Activated naive CD4-positive, alpha-beta T cell treated with anti-CD3 and anti-CD28 coated beads, Interleukin-2, amount 50 U/mL, for 72 hours (primary cell): Measurements from ENCODE around the gene SPOCK2. TPM values are rescaled to one million over a fixed set of nuclear protein-coding genes. Genes with fewer than 3 reads are reported as not detected.
A peak's percentile ranks its signal among the peaks of the same experiment; 100 is the strongest.
"Not testable (repeated sequence)": the region's sequence is repeated elsewhere in the genome, so short reads cannot be mapped to it uniquely, and the experiment has no call there.

Experiments
- ATAC-seq, 2 donors: fragments of 150-1000 bp; cut with Tn5 transposase; 2 replicates each; pipeline ENCODE4 v1.10.0; 2021; ENCODE audit warnings: mild to moderate bottlenecking in 2 of 2, moderate library complexity in 2 of 2
- DNase-seq, 2 donors: peaks; one replicate each; pipeline ENCODE4 v3.0.0; 2021 to 2022; ENCODE audit warnings: low spot score in 2 of 2
- H3K27ac Mint-ChIP-seq, 2 donors: one replicate each; pipeline ENCODE4 v1.8.0; 2022; ENCODE audit warnings: mild to moderate bottlenecking in 2 of 2, mixed read lengths in 2 of 2
- H3K36me3 Mint-ChIP-seq, 2 donors: one replicate each; pipeline ENCODE4 v1.8.0; 2022; ENCODE audit warnings: mixed read lengths in 2 of 2
- H3K9me3 Mint-ChIP-seq, 2 donors: one replicate each; pipeline ENCODE4 v1.8.0; 2022; ENCODE audit warnings: mixed read lengths in 2 of 2
- total RNA-seq, 2 donors: library from RNA; stranded (reverse); gene quantifications; one replicate each; pipeline ENCODE4 v1.2.3, GENCODE V29; 2022

The SPOCK2 gene
- total RNA-seq, 2 donors from 2014 or later, result 170 to 209 TPM

- DNase-seq, result no peak
- H3K9me3 Mint-ChIP-seq, result peaks cover 0 to 5% of the 10 kb centered on the region in 2 donors
- H3K36me3 Mint-ChIP-seq, result peaks cover 5 to 45% of the 10 kb centered on the region in 2 donors
- peak overlapping the region in 1 of 2 donors; percentile 23 for H3K27ac Mint-ChIP-seq
- no peak for ATAC-seq
Observed at GRCh38 chr10:72114706-72115450, 26.5 kb upstream of the SPOCK2 start.

- no peak for ATAC-seq
- Mint-ChIP-seq H3K36me3 (peaks cover 0 to 34% of the 10 kb centered on the region in 2 donors), H3K27ac (peak overlapping the region in 1 of 2 donors; percentile 38), H3K9me3 (no peaks in the 10 kb centered on the region)
- DNase-seq, result no peak
Observed at GRCh38 chr10:72110673-72111401, 22.5 kb upstream of the SPOCK2 start.

GRCh38 chr10:72109636-72110157 is 21.3 kb upstream of the SPOCK2 start:
- Mint-ChIP-seq H3K36me3 (peaks cover 0 to 33% of the 10 kb centered on the region in 2 donors), H3K27ac (peak overlapping the region; percentile 62 to 91), H3K9me3 (no peaks in the 10 kb centered on the region)
- DNase-seq, result no peak
- ATAC-seq, result peak; percentile 7 to 66

- ATAC-seq (peak in 1 of 2 donors; percentile 36), DNase-seq (no peak)
- peak overlapping the region; percentile 87 to 91 for H3K27ac Mint-ChIP-seq
- peaks cover 0 to 40% of the 10 kb centered on the region in 2 donors for H3K36me3 Mint-ChIP-seq
- no peaks in the 10 kb centered on the region for H3K9me3 Mint-ChIP-seq
Observed at GRCh38 chr10:72108830-72109635, 20.7 kb upstream of the SPOCK2 start.

GRCh38 chr10:72108004-72108370 is 19.6 kb upstream of the SPOCK2 start:
- ATAC-seq, result peak; percentile 13
- DNase-seq, result not testable (repeated sequence)
- peak overlapping the region; percentile 91 to 96 for H3K27ac Mint-ChIP-seq

GRCh38 chr10:72107325-72108003 is 19.1 kb upstream of the SPOCK2 start:
- peak; percentile 54 to 69 for ATAC-seq
- no peaks in the 10 kb centered on the region for H3K9me3 Mint-ChIP-seq
- H3K27ac Mint-ChIP-seq, result peak overlapping the region; percentile 91 to 96
- DNase-seq, result no peak
- peaks cover 0 to 42% of the 10 kb centered on the region in 2 donors for H3K36me3 Mint-ChIP-seq

More at GRCh38 chr10:72108004-72108370, 19.6 kb upstream of the SPOCK2 start:
- peaks cover 0 to 45% of the 10 kb centered on the region in 2 donors for H3K36me3 Mint-ChIP-seq
- not testable (repeated sequence) for H3K9me3 Mint-ChIP-seq

- Mint-ChIP-seq H3K27ac (peak overlapping the region; percentile 91 to 96), H3K9me3 (no peaks in the 10 kb centered on the region), H3K36me3 (peaks cover 0 to 42% of the 10 kb centered on the region in 2 donors)
- no peak for ATAC-seq
- no peak for DNase-seq
Observed at GRCh38 chr10:72106896-72107295, 18.5 kb upstream of the SPOCK2 start.

- no peaks in the 10 kb centered on the region for H3K9me3 Mint-ChIP-seq
- ATAC-seq, result no peak
- DNase-seq, result no peak
- H3K36me3 Mint-ChIP-seq, result peaks cover 5 to 47% of the 10 kb centered on the region in 2 donors
- peak overlapping the region; percentile 10 to 91 for H3K27ac Mint-ChIP-seq
Observed at GRCh38 chr10:72106154-72106849, 18.0 kb upstream of the SPOCK2 start.

GRCh38 chr10:72105710-72106109 is 17.4 kb upstream of the SPOCK2 start:
- no peak for ATAC-seq
- peak overlapping the region; percentile 10 to 91 for H3K27ac Mint-ChIP-seq
- no peak for DNase-seq
- no peaks in the 10 kb centered on the region for H3K9me3 Mint-ChIP-seq
- peaks cover 11 to 52% of the 10 kb centered on the region in 2 donors for H3K36me3 Mint-ChIP-seq

- Mint-ChIP-seq H3K27ac (peak overlapping the region; percentile 65 to 91), H3K36me3 (peaks cover 12 to 52% of the 10 kb centered on the region in 2 donors), H3K9me3 (no peaks in the 10 kb centered on the region)
- ATAC-seq (no peak), DNase-seq (no peak)
Observed at GRCh38 chr10:72105098-72105475, 16.7 kb upstream of the SPOCK2 start.

- Mint-ChIP-seq H3K27ac (peak overlapping the region in 1 of 2 donors; percentile 91), H3K9me3 (no peaks in the 10 kb centered on the region), H3K36me3 (peaks cover 12 to 52% of the 10 kb centered on the region in 2 donors)
- ATAC-seq, result no peak
- no peak for DNase-seq
Observed at GRCh38 chr10:72104472-72105097, 16.2 kb upstream of the SPOCK2 start.

GRCh38 chr10:72099600-72099921 is 11.2 kb upstream of the SPOCK2 start:
- H3K9me3 Mint-ChIP-seq, result no peaks in the 10 kb centered on the region
- no peak for ATAC-seq
- peak overlapping the region in 1 of 2 donors; percentile 10 for H3K27ac Mint-ChIP-seq
- peaks cover 28 to 52% of the 10 kb centered on the region in 2 donors for H3K36me3 Mint-ChIP-seq
- DNase-seq, result no peak

GRCh38 chr10:72098836-72099599 is 10.7 kb upstream of the SPOCK2 start:
- Mint-ChIP-seq H3K27ac (peak overlapping the region in 1 of 2 donors; percentile 10), H3K9me3 (no peaks in the 10 kb centered on the region), H3K36me3 (peaks cover 28 to 46% of the 10 kb centered on the region in 2 donors)
- DNase-seq (no peak), ATAC-seq (no peak)

GRCh38 chr10:72098301-72098835 is 10.0 kb upstream of the SPOCK2 start:
- H3K36me3 Mint-ChIP-seq, result peaks cover 28 to 40% of the 10 kb centered on the region in 2 donors
- H3K9me3 Mint-ChIP-seq, result no peaks in the 10 kb centered on the region
- peak overlapping the region in 1 of 2 donors; percentile 10 for H3K27ac Mint-ChIP-seq
- ATAC-seq (no peak), DNase-seq (no peak)
